A549 (cell line): ENCODE results near the gene MEAK7.

Source experiments
- ESRRA ChIP-seq: fragments of 150-350 bp; IDR thresholded peaks from 2 replicates; pipeline ENCODE4 v1.6.1; 2014; ENCODE audit warnings: mild to moderate bottlenecking, low read length, borderline replicate concordance
- HDAC2 ChIP-seq: fragments of 200-600 bp; sonication (generic); IDR thresholded peaks from 2 replicates; pipeline ENCODE4 v1.6.1; 2016
- ZC3H11A ChIP-seq: fragments of 450-650 bp; IDR thresholded peaks from 2 replicates; pipeline ENCODE4 v1.6.1; 2014; ENCODE audit warnings: antibody characterized with exemption, mild to moderate bottlenecking
- TF ChIP-seq, protein P1 (sequence below): fragments of >200 bp; sonication (Bioruptor Twin); formaldehyde crosslinking; IDR thresholded peaks from 3 replicates; pipeline ENCODE4 v1.5.1; 2016

DNA sequence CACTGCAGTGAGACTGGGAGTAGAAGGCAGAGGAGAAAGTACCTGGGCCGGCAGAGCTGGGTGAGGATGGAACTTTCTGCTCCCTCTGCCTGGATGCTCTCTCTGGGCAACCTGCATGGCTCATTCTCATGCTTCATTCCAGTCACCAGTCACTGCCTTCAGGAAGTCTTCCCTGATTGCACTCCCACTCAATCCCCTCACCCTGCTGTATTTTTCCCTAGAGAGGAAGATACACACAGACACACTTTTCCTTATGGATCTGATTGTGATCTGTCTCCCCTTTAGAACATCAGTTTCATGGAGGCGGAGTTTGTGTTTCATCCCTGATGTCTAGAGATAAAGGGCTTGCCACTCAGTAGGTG, 44.9 kb downstream of the MEAK7 start:
- TF ChIP-seq HDAC2 (no peak), ZC3H11A (no peak), ESRRA (no peak)
- TF ChIP-seq, protein P1, sequence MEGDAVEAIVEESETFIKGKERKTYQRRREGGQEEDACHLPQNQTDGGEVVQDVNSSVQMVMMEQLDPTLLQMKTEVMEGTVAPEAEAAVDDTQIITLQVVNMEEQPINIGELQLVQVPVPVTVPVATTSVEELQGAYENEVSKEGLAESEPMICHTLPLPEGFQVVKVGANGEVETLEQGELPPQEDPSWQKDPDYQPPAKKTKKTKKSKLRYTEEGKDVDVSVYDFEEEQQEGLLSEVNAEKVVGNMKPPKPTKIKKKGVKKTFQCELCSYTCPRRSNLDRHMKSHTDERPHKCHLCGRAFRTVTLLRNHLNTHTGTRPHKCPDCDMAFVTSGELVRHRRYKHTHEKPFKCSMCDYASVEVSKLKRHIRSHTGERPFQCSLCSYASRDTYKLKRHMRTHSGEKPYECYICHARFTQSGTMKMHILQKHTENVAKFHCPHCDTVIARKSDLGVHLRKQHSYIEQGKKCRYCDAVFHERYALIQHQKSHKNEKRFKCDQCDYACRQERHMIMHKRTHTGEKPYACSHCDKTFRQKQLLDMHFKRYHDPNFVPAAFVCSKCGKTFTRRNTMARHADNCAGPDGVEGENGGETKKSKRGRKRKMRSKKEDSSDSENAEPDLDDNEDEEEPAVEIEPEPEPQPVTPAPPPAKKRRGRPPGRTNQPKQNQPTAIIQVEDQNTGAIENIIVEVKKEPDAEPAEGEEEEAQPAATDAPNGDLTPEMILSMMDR, result no peak
